H1 (cell line): ENCODE data around the gene KRAS. TPM values are rescaled to one million over a fixed set of nuclear protein-coding genes. Genes with fewer than 3 reads are reported as not detected.

ENCODE experiments used
- CTCF ChIA-PET: fragments of 300-600 bp; sonication (Branson Sonifier 250); formaldehyde crosslinking; loops from one replicate; lab custom pipeline; 2021; ENCODE audit not compliant: partially characterized antibody; lab: Charles Lee
- POLR2A ChIA-PET: fragments of 300-600 bp; sonication (Branson Sonifier 250); formaldehyde crosslinking; loops from one replicate; lab custom pipeline; 2021; ENCODE audit warnings: inconsistent platforms; ENCODE audit not compliant: partially characterized antibody; lab: Charles Lee
- DNase-seq, 2 experiments: peaks; one replicate each; pipeline versions ENCODE4 v3.0.0 to v3.0.0-alpha.2; 2010 to 2022; ENCODE audit warnings: low spot score in 2 of 2, low read depth in 1 of 2, mixed read lengths in 1 of 2
- FAIRE-seq: peaks from 2 replicates; lab custom pipeline; 2011; peaks lifted over from hg19 to GRCh38; lab: Jason Lieb, UNC
- H2AFZ ChIP-seq: 2 replicates; pipeline ENCODE4 v1.8.1; 2012; ENCODE audit warnings: low read length, inconsistent platforms
- H2AK5ac ChIP-seq: 2 replicates; pipeline ENCODE4 v1.6.1; 2013; ENCODE audit warnings: low read depth, low read length
- H2BK120ac ChIP-seq: replicated peaks from 2 replicates; pipeline ENCODE3; 2013; ENCODE audit warnings: low read depth, low read length, inconsistent platforms
- H2BK12ac ChIP-seq: 2 replicates; pipeline ENCODE4 v1.6.1; 2013; ENCODE audit warnings: low read depth, low read length
- H2BK15ac ChIP-seq: 2 replicates; pipeline ENCODE4 v1.6.1; 2013; ENCODE audit warnings: low read length
- H2BK20ac ChIP-seq: 2 replicates; pipeline ENCODE4 v1.6.1; 2013; ENCODE audit warnings: low read length
- H2BK5ac ChIP-seq: 2 replicates; pipeline ENCODE4 v1.6.1; 2013; ENCODE audit warnings: low read depth, low read length
- H3K14ac ChIP-seq: 2 replicates; pipeline ENCODE4 v1.6.1; 2013; ENCODE audit warnings: inconsistent platforms; ENCODE audit not compliant: insufficient read length
- H3K18ac ChIP-seq: 2 replicates; pipeline ENCODE4 v1.6.1; 2013; ENCODE audit warnings: low read length; ENCODE audit errors: extremely low read depth
- H3K23ac ChIP-seq: 2 replicates; pipeline ENCODE4 v1.6.1; 2013; ENCODE audit warnings: inconsistent platforms; ENCODE audit not compliant: insufficient read length
- H3K23me2 ChIP-seq: 2 replicates; pipeline ENCODE4 v1.6.1; 2013; ENCODE audit warnings: low read depth, low read length
- H3K27ac ChIP-seq: 2 replicates; pipeline ENCODE4 v1.6.1; 2011; ENCODE audit warnings: low read depth, low read length, inconsistent platforms
- H3K27me3 ChIP-seq, 4 experiments: replicated peaks in 1 of 4; 1 replicate in 1 of 4; 2 replicates in 3 of 4; pipeline versions ENCODE4 v1.6.1 to v1.8.1; 2011 to 2013; ENCODE audit warnings: low read length in 3 of 4, mild to moderate bottlenecking in 3 of 4, inconsistent platforms in 2 of 4, mixed read lengths in 2 of 4, moderate library complexity in 1 of 4; ENCODE audit not compliant: control insufficient read depth in 3 of 4, insufficient read depth in 3 of 4; ENCODE audit errors: extremely low read depth in 1 of 4
- H3K36me3 ChIP-seq, 4 experiments: 2 replicates each; pipeline versions ENCODE4 v1.6.1 to v1.8.1; 2011 to 2013; ENCODE audit warnings: mild to moderate bottlenecking in 4 of 4, low read length in 3 of 4, moderate library complexity in 2 of 4, control low read depth in 1 of 4, inconsistent platforms in 1 of 4; ENCODE audit not compliant: insufficient read depth in 4 of 4, control insufficient read depth in 2 of 4
- H3K4ac ChIP-seq: replicated peaks from 2 replicates; pipeline ENCODE3; 2013; ENCODE audit warnings: low read length, low read depth, mixed read lengths, inconsistent platforms; ENCODE audit not compliant: insufficient read length
- H3K4me1 ChIP-seq, 4 experiments: replicated peaks in 1 of 4; 1 replicate in 1 of 4; 2 replicates in 3 of 4; pipeline versions ENCODE4 v1.6.1 to v1.8.1; 2011 to 2013; ENCODE audit warnings: low read length in 3 of 4, inconsistent platforms in 2 of 4, mixed read lengths in 1 of 4; ENCODE audit not compliant: insufficient read depth in 4 of 4, control insufficient read depth in 3 of 4
- H3K4me2 ChIP-seq, 2 experiments: 2 replicates each; pipeline versions ENCODE4 v1.6.1 to v1.8.1; 2011 to 2013; ENCODE audit warnings: low read depth in 2 of 2, low read length in 2 of 2, control low read depth in 1 of 2, inconsistent platforms in 1 of 2, mild to moderate bottlenecking in 1 of 2; ENCODE audit not compliant: insufficient read depth in 1 of 2
- H3K4me3 ChIP-seq, 4 experiments: fragments of 200-600, 300-600 bp in 1 of 4; sonication (generic), shearing (Covaris generic), sonication (Bioruptor Twin) in 1 of 4; 2 replicates each; pipeline versions ENCODE4 v1.5.1 to v1.8.1; 2011 to 2016; ENCODE audit warnings: low read length in 4 of 4, low read depth in 3 of 4, control low read depth in 2 of 4, inconsistent platforms in 2 of 4, mild to moderate bottlenecking in 2 of 4, mixed read lengths in 1 of 4, moderate library complexity in 1 of 4; ENCODE audit not compliant: insufficient read depth in 2 of 4; ENCODE audit errors: extremely low read depth in 1 of 4
- H3K56ac ChIP-seq: replicated peaks from 2 replicates; pipeline ENCODE3; 2013; ENCODE audit warnings: low read depth, mild to moderate bottlenecking, mixed read lengths, low read length, inconsistent platforms; ENCODE audit not compliant: insufficient read length
- H3K79me1 ChIP-seq: 2 replicates; pipeline ENCODE4 v1.6.1; 2013; ENCODE audit warnings: low read depth, low read length, control low read depth
- H3K79me2 ChIP-seq, 2 experiments: 2 replicates each; pipeline versions ENCODE4 v1.6.1 to v1.8.1; 2012 to 2013; ENCODE audit warnings: low read length in 2 of 2, mild to moderate bottlenecking in 2 of 2, inconsistent platforms in 1 of 2; ENCODE audit not compliant: insufficient read depth in 2 of 2, control insufficient read depth in 1 of 2
- H3K9ac ChIP-seq, 4 experiments: replicated peaks in 1 of 4; 1 replicate in 1 of 4; 2 replicates in 3 of 4; pipeline versions ENCODE4 v1.6.1 to v1.8.1; 2011 to 2013; ENCODE audit warnings: low read depth in 3 of 4, low read length in 3 of 4, control low read depth in 2 of 4, mild to moderate bottlenecking in 2 of 4, moderate library complexity in 2 of 4, inconsistent platforms in 1 of 4; ENCODE audit errors: extremely low read depth in 1 of 4
- H3K9me3 ChIP-seq, 2 experiments: 2 replicates each; pipeline versions ENCODE4 v1.6.1 to v1.8.1; 2012 to 2013; ENCODE audit warnings: mild to moderate bottlenecking in 2 of 2, moderate library complexity in 2 of 2, control low read depth in 1 of 2, inconsistent platforms in 1 of 2, low read depth in 1 of 2, low read length in 1 of 2, mixed read lengths in 1 of 2; ENCODE audit not compliant: insufficient read depth in 2 of 2
- H4K20me1 ChIP-seq, 2 experiments: replicated peaks in 1 of 2; 2 replicates each; pipeline versions ENCODE3 to v1.8.1; 2011 to 2013; ENCODE audit warnings: inconsistent platforms in 2 of 2, low read length in 2 of 2, mild to moderate bottlenecking in 1 of 2; ENCODE audit not compliant: insufficient read depth in 2 of 2, control insufficient read depth in 1 of 2
- H4K5ac ChIP-seq: 2 replicates; pipeline ENCODE4 v1.6.1; 2013; ENCODE audit warnings: low read length, low read depth, mixed read lengths, inconsistent platforms; ENCODE audit not compliant: insufficient read length
- H4K8ac ChIP-seq: 2 replicates; pipeline ENCODE4 v1.8.0; 2013; ENCODE audit warnings: mild to moderate bottlenecking, moderate library complexity, low read length, inconsistent platforms; ENCODE audit not compliant: insufficient read depth; ENCODE audit errors: extremely low read depth
- H4K91ac ChIP-seq: replicated peaks from 2 replicates; pipeline ENCODE3; 2013; ENCODE audit warnings: low read length, mixed read lengths, inconsistent platforms; ENCODE audit not compliant: insufficient read length
- BRCA1 ChIP-seq: IDR thresholded peaks from 2 replicates; pipeline ENCODE4 v1.6.1; 2012; ENCODE audit warnings: low read depth, low read length, improper control_type of control experiment
- CEBPB ChIP-seq: IDR thresholded peaks from 2 replicates; pipeline ENCODE4 v1.6.1; 2012; ENCODE audit warnings: low read depth, low read length
- CTCF ChIP-seq, 3 experiments: IDR thresholded peaks; 1 replicate in 2 of 3; 2 replicates in 1 of 3; pipeline versions ENCODE4 v1.5.1 to v1.6.1; 2011; ENCODE audit warnings: low read length in 3 of 3, mild to moderate bottlenecking in 3 of 3, inconsistent platforms in 2 of 3, low read depth in 1 of 3, moderate library complexity in 1 of 3; ENCODE audit not compliant: insufficient read depth in 1 of 3; ENCODE audit errors: control extremely low read depth in 1 of 3
- FOSL1 ChIP-seq: IDR thresholded peaks from 2 replicates; pipeline ENCODE4 v1.6.1; 2011; ENCODE audit warnings: mild to moderate bottlenecking, low read depth, low read length, moderate library complexity; ENCODE audit not compliant: insufficient read depth
- JUN ChIP-seq: IDR thresholded peaks from 2 replicates; pipeline ENCODE4 v1.6.1; 2011; ENCODE audit warnings: low read depth, mild to moderate bottlenecking, improper control_type of control experiment, low read length
- NRF1 ChIP-seq: IDR thresholded peaks from 2 replicates; pipeline ENCODE4 v1.6.1; 2011; ENCODE audit warnings: mild to moderate bottlenecking, low read depth, low read length, improper control_type of control experiment
- SAP30 ChIP-seq: fragments of 300-600 bp; sonication (generic); IDR thresholded peaks from 2 replicates; pipeline ENCODE4 v1.7.1; 2012; ENCODE audit warnings: low read length, moderate library complexity, mild to moderate bottlenecking, inconsistent platforms; ENCODE audit not compliant: insufficient read depth, insufficient replicate concordance
- WGBS, 2 experiments: shearing (Covaris generic) in 1 of 2; methylation state at CpG; one replicate each; pipeline versions ENCODE4 v1.1.6 to v1.1.7; 2013 to 2015; ENCODE audit warnings: low lambda C conversion rate in 2 of 2, mixed read lengths in 2 of 2, inconsistent platforms in 1 of 2, low coverage in 1 of 2, missing lambda C conversion rate in 1 of 2; ENCODE audit not compliant: insufficient replicate concordance in 2 of 2, insufficient coverage in 1 of 2, insufficient read length in 1 of 2; ENCODE audit errors: extremely low coverage in 1 of 2, missing lambda C conversion rate in 1 of 2; 5-methylcytosine and 5-hydroxymethylcytosine counted together
- polyA plus RNA-seq, 7 experiments: library from polyadenylated mRNA; depleted of rRNA in 3 of 7; stranded (reverse) in 5 of 7; unstranded in 2 of 7; fragments of >200 nt in 5 of 7; fragments of 200-250 nt in 2 of 7; gene quantifications; 1 replicate in 5 of 7; 2 replicates in 1 of 7; 4 replicates in 1 of 7; pipeline versions ENCODE4 v1.2.1 to v1.2.3, GENCODE V29; 2011 to 2013; ENCODE audit warnings: missing spikeins in 2 of 7, mixed read lengths in 2 of 7
- total RNA-seq: library from RNA; stranded (reverse); fragmentation: NEBNext Ultra II Directional; extraction: Animal tissue kit (Norgen Biotek cat#: 25700); gene quantifications from 2 replicates; pipeline ENCODE4 v1.2.1, GENCODE V29; 2021

KRAS gene
- total and polyA plus RNA-seq, 2 of the 8 experiments (the other 6 are each of a cell fraction or from before 2014, with no cell fraction given) = 24.8 to 64.6 TPM

- 86% methylated on average over 6 of the region's 6 CpGs; no CpG with 5 or more reads in 1 of the 2 experiments for WGBS, 2 experiments
- DNase-seq = no peak
- POLR2A ChIA-PET = no interaction called here
Observed at GRCh38 chr12:25190793-25191192, 59.9 kb downstream of the KRAS start.

More at GRCh38 chr12:25190793-25191192, 59.9 kb downstream of the KRAS start:
- Histone ChIP-seq H3K79me1 (no peaks in the 10 kb centered on the region), H3K4me3 (no peak overlapping the region), H2BK15ac (no peak overlapping the region), H2AK5ac (no peak overlapping the region), H2AFZ (no peak overlapping the region), H2BK120ac (no peak overlapping the region), H3K4me2 (no peak overlapping the region), H3K9ac (no peak overlapping the region), H3K4me1 (peaks cover 0 to under 1% (median 0%) of the 10 kb centered on the region in 4 experiments; a peak in 1 of 7 replicates), H3K14ac (no peak overlapping the region), H4K8ac (no peak overlapping the region), H4K20me1 (no peaks in the 10 kb centered on the region), H3K79me2 (no peaks in the 10 kb centered on the region), H4K91ac (no peak overlapping the region), H3K27ac (no peak overlapping the region), H3K9me3 (no peaks in the 10 kb centered on the region), H2BK5ac (no peak overlapping the region), H3K23me2 (no peaks in the 10 kb centered on the region), H3K36me3 (no peaks in the 10 kb centered on the region), H2BK12ac (no peak overlapping the region), H3K27me3 (no peaks in the 10 kb centered on the region), H3K4ac (no peak overlapping the region), H4K5ac (no peak overlapping the region), H3K18ac (no peak overlapping the region), H3K56ac (no peak overlapping the region), H3K23ac (no peak overlapping the region), H2BK20ac (no peak overlapping the region)
- CTCF ChIA-PET = no interaction called here
- no peak for FAIRE-seq
- TF ChIP-seq CEBPB = no peak
- TF ChIP-seq CTCF (IDR thresholded peaks at IDR 0.05; ENCODE audit: control extremely low read depth in 1 of 3, insufficient read depth in 1 of 3, low read depth in 1 of 3, low read length in 3 of 3) = no peak
- TF ChIP-seq JUN = no peak
- no peak for TF ChIP-seq FOSL1
- TF ChIP-seq NRF1 = no peak
- no peak for TF ChIP-seq BRCA1
- no peak for TF ChIP-seq SAP30
